WTC11 (cell line): ENCODE data around the gene CACTIN.

Experiments used
- ATF2 ChIP-seq: sonication (generic); formaldehyde crosslinking; IDR thresholded peaks from 2 replicates; pipeline ENCODE4 v1.8.1; 2022; ENCODE audit warnings: low read depth, missing genetic modification reagents, borderline replicate concordance
- CREB1 ChIP-seq: sonication (generic); formaldehyde crosslinking; IDR thresholded peaks from 2 replicates; pipeline ENCODE4 v1.8.0; 2023; ENCODE audit warnings: mild to moderate bottlenecking, missing genetic modification reagents
- CREM ChIP-seq: sonication (generic); formaldehyde crosslinking; IDR thresholded peaks from 2 replicates; pipeline ENCODE4 v1.8.1; 2022; ENCODE audit warnings: mild to moderate bottlenecking, missing genetic modification reagents, moderate library complexity
- CTCF ChIP-seq: fragments of 200-600 bp; IDR thresholded peaks from 2 replicates; pipeline ENCODE4 v1.8.0; 2022; ENCODE audit warnings: antibody characterized with exemption
- ETV6 ChIP-seq: sonication (generic); formaldehyde crosslinking; IDR thresholded peaks from 2 replicates; pipeline ENCODE4 v1.8.1; 2022; ENCODE audit warnings: mild to moderate bottlenecking, missing genetic modification reagents
- GTF2I ChIP-seq: fragments of 250-450 bp; sonication (Bioruptor Pico); conservative IDR thresholded peaks from 2 replicates; pipeline ENCODE4 v1.4.0; 2021; ENCODE audit warnings: mild to moderate bottlenecking
- HMGA2 ChIP-seq: fragments of 250-450 bp; sonication (Bioruptor Pico); IDR thresholded peaks from 2 replicates; pipeline ENCODE4 v1.4.0; 2021; ENCODE audit warnings: mild to moderate bottlenecking, moderate library complexity
- IRF1 ChIP-seq: sonication (generic); formaldehyde crosslinking; IDR thresholded peaks from 2 replicates; pipeline ENCODE4 v1.8.0; 2023; ENCODE audit warnings: missing genetic modification reagents
- JUN ChIP-seq: sonication (generic); formaldehyde crosslinking; IDR thresholded peaks from 2 replicates; pipeline ENCODE4 v1.8.0; 2023; ENCODE audit warnings: mild to moderate bottlenecking, missing genetic modification reagents
- MAX ChIP-seq: sonication (generic); formaldehyde crosslinking; IDR thresholded peaks from 2 replicates; pipeline ENCODE4 v1.8.0; 2022; ENCODE audit warnings: mild to moderate bottlenecking, missing genetic modification reagents
- STAT6 ChIP-seq: sonication (generic); formaldehyde crosslinking; conservative IDR thresholded peaks from 2 replicates; pipeline ENCODE4 v1.8.1; 2023; ENCODE audit warnings: mild to moderate bottlenecking, low read depth, missing genetic modification reagents, moderate library complexity
- USF1 ChIP-seq: sonication (generic); formaldehyde crosslinking; IDR thresholded peaks from 2 replicates; pipeline ENCODE4 v1.8.0; 2022; ENCODE audit warnings: mild to moderate bottlenecking, missing genetic modification reagents
- ZNF121 ChIP-seq: sonication (generic); formaldehyde crosslinking; IDR thresholded peaks from 2 replicates; pipeline ENCODE4 v1.8.0; 2023; ENCODE audit warnings: missing genetic modification reagents
- ZNF138 ChIP-seq: sonication (generic); formaldehyde crosslinking; conservative IDR thresholded peaks from 2 replicates; pipeline ENCODE4 v1.8.1; 2022; ENCODE audit warnings: mild to moderate bottlenecking, moderate library complexity, missing genetic modification reagents

- no peak for TF ChIP-seq JUN (CRISPR knock-in tag)
- TF ChIP-seq CREM (CRISPR knock-in tag): no peak
- TF ChIP-seq CTCF: no peak
- no peak for TF ChIP-seq STAT6 (CRISPR knock-in tag)
- no peak for TF ChIP-seq MAX (CRISPR knock-in tag)
- TF ChIP-seq HMGA2 (CRISPR knock-in tag): no peak
- no peak for TF ChIP-seq ZNF121
- no peak for TF ChIP-seq IRF1 (CRISPR knock-in tag)
- no peak for TF ChIP-seq ATF2 (CRISPR knock-in tag)
- no peak for TF ChIP-seq USF1 (CRISPR knock-in tag)
- no peak for TF ChIP-seq ZNF138
- no peak for TF ChIP-seq ETV6 (CRISPR knock-in tag)
- no peak for TF ChIP-seq CREB1 (CRISPR knock-in tag)
- no peak for TF ChIP-seq GTF2I (CRISPR knock-in tag)
These were observed 4.7 kb upstream of the CACTIN start for GRCh38 chr19:3631053-3631861.
